ENCODE data around the gene CLK4.

Gene CLK4

GRCh38 chr5:178555771-178556211, 71.1 kb downstream of the CLK4 start:
- Histone ChIP-seq H3K27ac (ENCODE audit: low read depth, low read length, poor library complexity, severe bottlenecking) (no peak overlapping the region), H3K27me3 (ENCODE audit: insufficient read depth, low read length) (peaks cover 4% of the 10 kb centered on the region; the same call in 1 of the 2 replicates), H3K9ac (ENCODE audit: low read length) (no peak overlapping the region)

DNA sequence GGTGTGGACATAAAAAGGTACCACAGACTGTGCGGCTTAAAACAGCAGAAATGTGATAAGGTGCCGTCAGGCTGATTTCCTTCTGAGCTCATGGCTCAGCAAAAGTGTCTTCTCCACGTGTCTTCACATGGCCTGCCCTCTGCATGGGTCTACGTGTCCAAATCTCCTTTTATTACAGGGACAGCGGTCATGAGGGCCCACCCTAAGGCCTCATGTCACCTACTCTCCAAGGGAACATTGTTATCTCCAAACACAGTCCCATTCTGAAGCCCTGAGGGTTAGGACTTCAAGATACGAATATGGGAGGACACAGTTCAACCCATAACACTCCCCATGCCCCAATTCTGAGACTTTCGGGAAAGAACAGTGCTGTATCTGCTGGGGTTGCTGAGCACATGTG, 71.8 kb downstream of the CLK4 start:
- TF ChIP-seq CTCF (IDR thresholded peaks at IDR 0.05; ENCODE audit: low read length) (no peak), EZH2 (IDR thresholded peaks at IDR 0.05; ENCODE audit: borderline replicate concordance, low read length) (no peak)
- Histone ChIP-seq H3K4me2 (ENCODE audit: low read length) (no peak overlapping the region), H3K9ac (ENCODE audit: low read length) (no peak overlapping the region), H3K4me3 (ENCODE audit: low read depth, low read length, poor library complexity, severe bottlenecking) (no peak overlapping the region), H3K79me2 (ENCODE audit: insufficient read depth, low read length) (no peaks in the 10 kb centered on the region), H3K36me3 (ENCODE audit: insufficient read depth, low read length) (no peaks in the 10 kb centered on the region), H3K4me1 (ENCODE audit: insufficient read depth, low read length, severe bottlenecking) (no peaks in the 10 kb centered on the region), H4K20me1 (ENCODE audit: insufficient read depth, low read length) (no peaks in the 10 kb centered on the region), H3K9me3 (ENCODE audit: low read length) (no peaks in the 10 kb centered on the region), H2AFZ (ENCODE audit: low read length) (no peak overlapping the region), H3F3A (ENCODE audit: insufficient read depth, low read length) (no peaks in the 10 kb centered on the region), H3K9me2 (ENCODE audit: low read depth, low read length) (no peaks in the 10 kb centered on the region), H3K27me3 (ENCODE audit: insufficient read depth, low read length) (peaks cover 4% of the 10 kb centered on the region; the same call in 1 of the 2 replicates), H3K27ac (ENCODE audit: low read depth, low read length, poor library complexity, severe bottlenecking) (no peak overlapping the region)

More at GRCh38 chr5:178555771-178556211, 71.1 kb downstream of the CLK4 start:
- no peak for TF ChIP-seq CTCF (IDR thresholded peaks at IDR 0.05; ENCODE audit: low read length)
- no peak for TF ChIP-seq EZH2 (IDR thresholded peaks at IDR 0.05; ENCODE audit: borderline replicate concordance, low read length)
- H4K20me1 ChIP-seq (ENCODE audit: insufficient read depth, low read length), result no peaks in the 10 kb centered on the region
- no peaks in the 10 kb centered on the region for H3K79me2 ChIP-seq (ENCODE audit: insufficient read depth, low read length)
- no peaks in the 10 kb centered on the region for H3K9me2 ChIP-seq (ENCODE audit: low read depth, low read length)
- H3K36me3 ChIP-seq (ENCODE audit: insufficient read depth, low read length), result no peaks in the 10 kb centered on the region
- H3F3A ChIP-seq (ENCODE audit: insufficient read depth, low read length), result no peaks in the 10 kb centered on the region
- H3K4me3 ChIP-seq (ENCODE audit: low read depth, low read length, poor library complexity, severe bottlenecking), result no peak overlapping the region
- no peak overlapping the region for H2AFZ ChIP-seq (ENCODE audit: low read length)
- H3K4me1 ChIP-seq (ENCODE audit: insufficient read depth, low read length, severe bottlenecking), result no peaks in the 10 kb centered on the region
- no peaks in the 10 kb centered on the region for H3K9me3 ChIP-seq (ENCODE audit: low read length)
- H3K4me2 ChIP-seq (ENCODE audit: low read length), result no peak overlapping the region

DNA sequence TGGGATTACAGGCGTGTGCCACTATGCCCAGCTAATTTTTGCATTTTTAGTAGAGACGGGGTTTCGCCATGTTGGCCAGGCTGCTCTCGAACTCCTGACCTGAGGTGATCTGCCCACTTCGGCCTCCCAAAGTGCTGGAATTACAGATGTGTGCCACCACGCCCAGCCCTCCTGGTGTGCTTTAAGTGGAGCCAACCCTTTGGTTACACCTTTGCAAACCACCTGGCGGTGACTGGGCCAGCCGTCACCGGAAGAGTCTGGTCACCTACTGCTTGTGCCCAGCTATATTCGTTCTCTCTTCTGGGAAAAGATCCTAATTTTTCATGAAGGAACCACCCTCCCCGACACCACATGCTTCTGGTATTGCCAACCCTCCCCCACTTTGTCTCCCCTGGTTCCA, 72.5 kb downstream of the CLK4 start:
- Histone ChIP-seq H3K4me1 (ENCODE audit: insufficient read depth, low read length, severe bottlenecking) (no peaks in the 10 kb centered on the region), H3K36me3 (ENCODE audit: insufficient read depth, low read length) (no peaks in the 10 kb centered on the region), H3K27ac (ENCODE audit: low read depth, low read length, poor library complexity, severe bottlenecking) (no peak overlapping the region), H2AFZ (ENCODE audit: low read length) (no peak overlapping the region), H3K4me3 (ENCODE audit: low read depth, low read length, poor library complexity, severe bottlenecking) (no peak overlapping the region), H3K79me2 (ENCODE audit: insufficient read depth, low read length) (no peaks in the 10 kb centered on the region), H3F3A (ENCODE audit: insufficient read depth, low read length) (no peaks in the 10 kb centered on the region), H3K9ac (ENCODE audit: low read length) (no peak overlapping the region), H4K20me1 (ENCODE audit: insufficient read depth, low read length) (no peaks in the 10 kb centered on the region), H3K27me3 (ENCODE audit: insufficient read depth, low read length) (peaks cover 4% of the 10 kb centered on the region; the same call in 1 of the 2 replicates), H3K9me3 (ENCODE audit: low read length) (no peaks in the 10 kb centered on the region), H3K4me2 (ENCODE audit: low read length) (no peak overlapping the region), H3K9me2 (ENCODE audit: low read depth, low read length) (no peaks in the 10 kb centered on the region)
- no peak for TF ChIP-seq CTCF (IDR thresholded peaks at IDR 0.05; ENCODE audit: low read length)
- TF ChIP-seq EZH2 (IDR thresholded peaks at IDR 0.05; ENCODE audit: borderline replicate concordance, low read length), result no peak
